Esophagus squamous epithelium (tissue), 5 donors: Measurements from ENCODE around the gene SCAI. TPM values are rescaled to one million over a fixed set of nuclear protein-coding genes. Genes with fewer than 3 reads are reported as not detected.
"Not testable (repeated sequence)": the region's sequence is repeated elsewhere in the genome, so short reads cannot be mapped to it uniquely, and the experiment has no call there.

Source experiments
- DNase-seq: peaks from one replicate; lab custom pipeline; 2025; lab: John Stamatoyannopoulos, UW
- H3K27ac ChIP-seq, 4 donors: fragments of 200-600 bp; sonication (generic); one replicate each; pipeline ENCODE4 v1.5.1; 2016 to 2019; ENCODE audit warnings: mild to moderate bottlenecking in 1 of 4
- H3K27me3 ChIP-seq, 4 donors: fragments of 200-600 bp; sonication (generic); 1 replicate in 3 of 4; 2 replicates in 1 of 4; pipeline versions ENCODE4 v1.5.1 to v1.6.0; 2017 to 2021; ENCODE audit warnings: antibody characterized with exemption in 1 of 4
- H3K36me3 ChIP-seq, 3 donors: fragments of 200-600 bp; sonication (generic); one replicate each; pipeline ENCODE4 v1.5.1; 2016 to 2019
- H3K4me1 ChIP-seq, 3 donors: fragments of 200-600 bp; sonication (generic); one replicate each; pipeline ENCODE4 v1.5.1; 2017 to 2019
- H3K4me3 ChIP-seq, 4 donors: fragments of 200-600 bp; sonication (generic); 1 replicate in 3 of 4; 2 replicates in 1 of 4; pipeline ENCODE4 v1.5.1; 2016 to 2019; ENCODE audit warnings: mild to moderate bottlenecking in 2 of 4, moderate library complexity in 1 of 4
- H3K9me3 ChIP-seq, 3 donors: fragments of 200-600 bp; sonication (generic); one replicate each; pipeline ENCODE4 v1.5.1; 2016 to 2019
- POLR2A ChIP-seq, 4 donors: fragments of 450-650 bp; IDR thresholded peaks; one replicate each; pipeline ENCODE4 v1.6.1; 2017; ENCODE audit warnings: antibody characterized with exemption in 4 of 4, mild to moderate bottlenecking in 4 of 4, moderate library complexity in 3 of 4
- WGBS, 2 donors: methylation state at CpG; one replicate each; pipeline ENCODE4 v1.1.5; 2018; 5-methylcytosine and 5-hydroxymethylcytosine counted together
- intact Hi-C: fragments of 100-400 bp; cut with DNase I; formaldehyde crosslinking; loops from one replicate; pipeline ENCODE4 v1.15.0; 2022
- total RNA-seq, 4 donors: library from RNA; depleted of rRNA; stranded (reverse); fragments of >200 nt; gene quantifications; one replicate each; pipeline ENCODE4 v1.1.0, GENCODE V29; 2016
- TF ChIP-seq, protein P1 (sequence below), 6 experiments: fragments of 450-650 bp in 4 of 6; fragments of 200-600 bp in 2 of 6; sonication (generic) in 2 of 6; IDR thresholded peaks; one replicate each; pipeline ENCODE4 v1.5.1; 2016 to 2019; ENCODE audit warnings: antibody characterized with exemption in 6 of 6, mild to moderate bottlenecking in 4 of 6, moderate library complexity in 4 of 6
- donor health status: DM: yes; HTN: yes; CAD: no.

Gene SCAI
- total RNA-seq, 4 donors from 2014 or later, result 3.3 to 9.9 (median 5.3) TPM

DNA sequence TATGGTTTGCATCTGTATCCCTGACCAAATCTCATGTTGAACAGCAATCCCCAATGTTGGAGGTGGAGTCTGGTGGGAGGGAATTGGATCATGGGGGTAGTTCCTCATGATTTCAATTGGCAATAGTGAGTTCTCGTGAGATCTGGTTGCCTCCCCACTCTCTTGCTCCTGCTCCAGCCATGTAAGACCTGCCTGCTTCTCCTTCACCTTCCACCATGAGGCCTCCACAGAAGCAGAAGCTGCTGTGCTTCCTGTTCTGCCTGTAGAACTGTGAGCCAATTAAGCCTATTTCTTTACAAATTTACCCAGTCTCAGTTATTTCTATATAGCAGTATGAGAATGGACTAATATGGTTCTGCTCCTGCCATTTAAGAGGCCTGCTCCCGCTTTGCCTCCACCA lies 32.9 kb downstream of the SCAI start:
- intact Hi-C loops, result no loop called here
- WGBS, 2 donors, result 94 to 100% methylated on average over 2 of the region's 2 CpGs
- Histone ChIP-seq H3K9me3 (no peaks in the 10 kb centered on the region), H3K36me3 (no peaks in the 10 kb centered on the region), H3K4me1 (no peaks in the 10 kb centered on the region), H3K4me3 (no peak overlapping the region), H3K27me3 (no peaks in the 10 kb centered on the region), H3K27ac (no peak overlapping the region)
- no peak for TF ChIP-seq POLR2A (IDR thresholded peaks at IDR 0.05)
- TF ChIP-seq, protein P1, sequence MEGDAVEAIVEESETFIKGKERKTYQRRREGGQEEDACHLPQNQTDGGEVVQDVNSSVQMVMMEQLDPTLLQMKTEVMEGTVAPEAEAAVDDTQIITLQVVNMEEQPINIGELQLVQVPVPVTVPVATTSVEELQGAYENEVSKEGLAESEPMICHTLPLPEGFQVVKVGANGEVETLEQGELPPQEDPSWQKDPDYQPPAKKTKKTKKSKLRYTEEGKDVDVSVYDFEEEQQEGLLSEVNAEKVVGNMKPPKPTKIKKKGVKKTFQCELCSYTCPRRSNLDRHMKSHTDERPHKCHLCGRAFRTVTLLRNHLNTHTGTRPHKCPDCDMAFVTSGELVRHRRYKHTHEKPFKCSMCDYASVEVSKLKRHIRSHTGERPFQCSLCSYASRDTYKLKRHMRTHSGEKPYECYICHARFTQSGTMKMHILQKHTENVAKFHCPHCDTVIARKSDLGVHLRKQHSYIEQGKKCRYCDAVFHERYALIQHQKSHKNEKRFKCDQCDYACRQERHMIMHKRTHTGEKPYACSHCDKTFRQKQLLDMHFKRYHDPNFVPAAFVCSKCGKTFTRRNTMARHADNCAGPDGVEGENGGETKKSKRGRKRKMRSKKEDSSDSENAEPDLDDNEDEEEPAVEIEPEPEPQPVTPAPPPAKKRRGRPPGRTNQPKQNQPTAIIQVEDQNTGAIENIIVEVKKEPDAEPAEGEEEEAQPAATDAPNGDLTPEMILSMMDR (IDR thresholded peaks at IDR 0.05), result no peak
- DNase-seq, result no peak

DNA sequence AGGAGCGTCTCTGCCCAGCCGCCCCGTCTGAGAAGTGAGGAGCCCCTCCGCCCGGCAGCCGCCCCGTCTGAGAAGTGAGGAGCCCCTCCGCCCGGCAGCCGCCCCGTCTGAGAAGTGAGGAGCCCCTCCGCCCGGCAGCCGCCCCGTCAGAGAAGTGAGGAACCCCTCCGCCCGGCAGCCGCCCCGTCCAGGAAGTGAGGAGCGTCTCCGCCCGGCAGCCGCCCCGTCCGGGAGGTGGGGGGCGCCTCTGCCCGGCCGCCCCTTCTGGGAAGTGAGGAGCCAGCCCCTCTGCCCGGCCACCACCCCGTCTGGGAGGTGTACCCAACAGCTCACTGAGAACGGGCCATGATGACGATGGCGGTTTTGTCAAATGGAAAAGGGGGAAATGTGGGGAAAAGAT lies 34.8 kb downstream of the SCAI start:
- H3K36me3 ChIP-seq, H3K9me3 ChIP-seq, intact Hi-C loops, H3K27ac ChIP-seq, H3K27me3 ChIP-seq, H3K4me3 ChIP-seq, DNase-seq, H3K4me1 ChIP-seq: not testable (repeated sequence)
- WGBS, 2 donors, result 96% methylated on average over 3 of the region's 33 CpGs; no CpG with 5 or more reads in 1 of the 2 donors

DNA sequence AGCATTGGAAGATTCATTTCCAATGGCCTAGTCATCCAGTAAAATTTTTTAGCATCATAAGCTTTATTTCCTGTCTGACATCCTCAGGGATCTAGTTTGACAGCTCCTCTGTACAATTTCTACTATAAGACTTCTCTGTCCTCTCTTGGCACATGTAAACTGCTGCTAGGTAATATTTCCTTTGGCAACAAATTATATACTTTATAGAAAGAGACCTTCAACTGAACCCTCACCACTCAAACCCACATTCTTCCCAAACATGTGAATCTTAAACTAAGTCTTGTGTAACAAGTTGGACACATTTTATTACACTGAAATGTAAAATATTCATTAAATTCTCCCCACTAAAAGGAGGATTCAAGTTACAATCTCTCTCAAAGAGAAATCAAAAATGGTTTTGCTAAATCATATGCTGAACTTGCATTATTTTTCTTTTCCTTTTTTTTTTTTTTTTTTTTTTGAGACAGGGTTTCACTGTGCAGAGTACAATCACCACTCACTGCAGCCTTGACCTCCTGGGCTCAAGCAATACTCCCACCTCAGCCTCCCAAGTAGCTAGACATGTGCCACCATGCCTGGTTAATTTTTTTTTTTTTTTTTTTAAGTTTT lies 36.9 kb downstream of the SCAI start:
- Histone ChIP-seq H3K4me1 (no peaks in the 10 kb centered on the region), H3K27me3 (no peaks in the 10 kb centered on the region), H3K27ac (no peak overlapping the region), H3K36me3 (no peaks in the 10 kb centered on the region), H3K9me3 (no peaks in the 10 kb centered on the region), H3K4me3 (no peak overlapping the region)
- TF ChIP-seq POLR2A (IDR thresholded peaks at IDR 0.05), result no peak
- TF ChIP-seq, protein P1 (IDR thresholded peaks at IDR 0.05), result no peak
- intact Hi-C loops, result no loop called here
- DNase-seq, result no peak

DNA sequence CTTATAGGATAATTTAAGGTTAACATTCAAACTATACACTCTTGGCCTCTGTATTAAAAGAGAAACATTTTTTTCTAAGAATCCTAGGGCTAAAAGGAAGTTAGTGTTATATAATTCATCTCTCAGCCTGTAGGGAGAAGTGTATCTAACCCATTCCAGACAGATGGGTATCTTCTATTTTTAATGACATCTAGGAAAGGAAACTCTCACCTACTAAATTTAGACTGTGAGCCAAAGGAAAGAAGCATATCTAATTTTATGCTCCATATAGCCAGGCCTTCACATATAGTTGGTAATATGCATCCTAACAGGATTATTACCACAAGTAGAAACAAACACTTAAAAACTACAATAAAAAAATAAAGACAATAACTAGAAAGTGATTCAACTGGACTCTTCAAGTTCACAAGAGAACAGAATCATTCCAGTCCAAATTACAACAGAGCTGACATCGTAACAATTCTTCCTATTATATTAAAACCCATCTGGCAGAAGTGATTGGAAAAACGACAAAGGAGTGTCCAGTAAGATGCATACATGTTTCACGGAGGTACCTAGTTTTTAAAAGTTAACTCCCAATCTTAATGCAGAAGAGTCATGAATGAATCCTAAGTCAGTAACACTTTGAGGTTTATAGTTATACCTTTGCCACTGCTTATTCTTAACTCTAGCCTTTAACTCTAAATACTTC lies 39.4 kb downstream of the SCAI start:
- Histone ChIP-seq H3K27me3 (no peaks in the 10 kb centered on the region), H3K36me3 (no peaks in the 10 kb centered on the region), H3K9me3 (no peaks in the 10 kb centered on the region), H3K27ac (no peak overlapping the region), H3K4me1 (no peaks in the 10 kb centered on the region), H3K4me3 (no peak overlapping the region)
- no peak for TF ChIP-seq POLR2A (IDR thresholded peaks at IDR 0.05)
- TF ChIP-seq, protein P1 (IDR thresholded peaks at IDR 0.05), result no peak
- intact Hi-C loops, result no loop called here
- 80 to 81% methylated on average over 3 of the region's 3 CpGs for WGBS, 2 donors
- no peak for DNase-seq

DNA sequence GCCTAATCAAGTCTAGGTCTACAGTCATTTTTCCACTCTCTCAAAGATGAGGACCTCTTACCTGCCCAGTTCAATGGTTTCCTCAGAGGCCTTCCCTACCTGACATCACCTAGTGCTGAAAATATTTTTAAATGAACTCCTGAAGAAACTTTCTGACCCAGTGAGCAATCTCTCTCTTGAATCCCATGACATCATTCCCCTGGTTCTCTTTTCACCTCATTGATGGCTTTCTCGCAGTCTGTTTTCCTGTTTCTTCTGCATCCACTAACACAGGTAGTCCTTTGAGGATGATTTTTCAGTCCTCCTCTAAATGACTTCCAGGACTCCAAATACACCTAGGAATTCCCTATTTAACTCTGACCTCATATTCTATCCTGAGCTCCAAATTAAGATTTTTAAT lies 40.3 kb downstream of the SCAI start:
- no peaks in the 10 kb centered on the region for H3K9me3 ChIP-seq
- no peaks in the 10 kb centered on the region for H3K4me1 ChIP-seq
- H3K4me3 ChIP-seq, result no peak overlapping the region
- intact Hi-C loops, result no loop called here
- no peak for DNase-seq
- H3K27ac ChIP-seq, result no peak overlapping the region
- no peaks in the 10 kb centered on the region for H3K36me3 ChIP-seq
- 88 to 95% methylated on average over 1 of the region's 1 CpG for WGBS, 2 donors
- no peaks in the 10 kb centered on the region for H3K27me3 ChIP-seq
- no peak for TF ChIP-seq POLR2A (IDR thresholded peaks at IDR 0.05)
- TF ChIP-seq, protein P1 (IDR thresholded peaks at IDR 0.05), result no peak
